ENCODE data around the gene CCDC146.

The CCDC146 gene

DNA sequence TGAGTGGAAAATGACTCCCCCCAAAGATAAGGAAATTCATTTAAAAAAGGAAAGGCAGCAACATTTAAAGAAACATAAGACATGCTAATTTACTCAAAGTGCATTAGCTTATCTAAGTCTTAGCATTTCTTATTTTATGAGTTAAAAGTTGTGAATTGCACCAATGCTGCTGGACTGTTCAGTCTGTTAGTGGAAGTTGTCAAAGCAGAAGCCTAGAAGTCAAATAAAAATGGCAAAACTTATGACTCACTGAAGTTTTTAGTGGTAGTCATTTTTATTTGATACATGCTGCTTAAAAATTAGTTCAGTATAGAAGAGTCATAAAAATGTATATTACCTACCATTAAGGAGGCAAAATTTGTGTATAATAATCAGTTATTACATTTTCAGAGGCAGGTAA, 168.0 kb downstream of the CCDC146 start:
- no peak for DNase-seq (ENCODE audit: low spot score)
- in situ Hi-C loops (cut with MboI; ENCODE audit: low pct_unique_long_range_greater_than_20kb, low sequenced_read_pairs, unreplicated experiment) = no loop called here
- TF ChIP-seq, protein P1, sequence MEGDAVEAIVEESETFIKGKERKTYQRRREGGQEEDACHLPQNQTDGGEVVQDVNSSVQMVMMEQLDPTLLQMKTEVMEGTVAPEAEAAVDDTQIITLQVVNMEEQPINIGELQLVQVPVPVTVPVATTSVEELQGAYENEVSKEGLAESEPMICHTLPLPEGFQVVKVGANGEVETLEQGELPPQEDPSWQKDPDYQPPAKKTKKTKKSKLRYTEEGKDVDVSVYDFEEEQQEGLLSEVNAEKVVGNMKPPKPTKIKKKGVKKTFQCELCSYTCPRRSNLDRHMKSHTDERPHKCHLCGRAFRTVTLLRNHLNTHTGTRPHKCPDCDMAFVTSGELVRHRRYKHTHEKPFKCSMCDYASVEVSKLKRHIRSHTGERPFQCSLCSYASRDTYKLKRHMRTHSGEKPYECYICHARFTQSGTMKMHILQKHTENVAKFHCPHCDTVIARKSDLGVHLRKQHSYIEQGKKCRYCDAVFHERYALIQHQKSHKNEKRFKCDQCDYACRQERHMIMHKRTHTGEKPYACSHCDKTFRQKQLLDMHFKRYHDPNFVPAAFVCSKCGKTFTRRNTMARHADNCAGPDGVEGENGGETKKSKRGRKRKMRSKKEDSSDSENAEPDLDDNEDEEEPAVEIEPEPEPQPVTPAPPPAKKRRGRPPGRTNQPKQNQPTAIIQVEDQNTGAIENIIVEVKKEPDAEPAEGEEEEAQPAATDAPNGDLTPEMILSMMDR (IDR thresholded peaks at IDR 0.05; ENCODE audit: extremely low read depth, insufficient read depth, missing control alignments) = no peak

DNA sequence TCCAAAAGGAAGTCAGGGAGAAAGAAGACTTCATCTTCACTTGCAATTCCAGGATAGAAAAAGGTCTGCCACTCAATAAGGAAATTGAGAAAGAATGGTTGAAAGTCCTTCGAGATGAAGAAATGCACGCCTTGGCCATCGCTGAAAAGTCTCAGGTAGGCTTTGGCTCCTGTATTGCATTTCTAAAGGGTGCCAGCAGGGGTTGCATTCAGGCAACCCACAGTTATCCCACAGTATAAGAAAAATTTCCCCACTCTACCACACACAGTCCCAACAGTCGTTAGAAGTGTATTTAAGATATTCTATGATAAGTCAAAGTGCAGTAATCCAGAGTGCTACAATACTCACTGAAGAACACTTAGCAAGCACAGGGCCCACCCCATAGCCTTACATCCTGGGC, 170.6 kb downstream of the CCDC146 start:
- DNase-seq (ENCODE audit: low spot score) = no peak
- in situ Hi-C loops (cut with MboI; ENCODE audit: low pct_unique_long_range_greater_than_20kb, low sequenced_read_pairs, unreplicated experiment) = no loop called here
- TF ChIP-seq, protein P1 (IDR thresholded peaks at IDR 0.05; ENCODE audit: extremely low read depth, insufficient read depth, missing control alignments) = no peak

DNA sequence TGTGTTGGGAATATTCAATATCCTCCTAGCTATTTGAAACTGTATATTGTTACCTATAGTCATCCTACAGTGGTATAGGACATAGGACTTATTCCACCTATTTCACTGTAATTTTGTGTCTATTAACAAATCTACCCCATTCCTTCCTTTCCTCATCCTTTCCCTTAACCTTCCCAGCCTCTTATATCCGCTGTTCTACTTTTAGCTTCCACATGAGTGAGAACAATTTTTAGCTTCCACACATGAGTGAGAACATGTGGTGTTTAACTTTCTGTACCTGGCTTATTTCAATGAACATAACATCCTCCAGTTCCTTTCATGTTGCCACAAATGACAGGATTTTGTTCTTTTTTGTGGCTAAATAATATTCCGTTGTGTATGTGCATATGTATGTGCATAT, 173.1 kb downstream of the CCDC146 start:
- in situ Hi-C loops (cut with MboI; ENCODE audit: low pct_unique_long_range_greater_than_20kb, low sequenced_read_pairs, unreplicated experiment) = no loop called here
- DNase-seq (ENCODE audit: low spot score) = no peak
- TF ChIP-seq, protein P1 (IDR thresholded peaks at IDR 0.05; ENCODE audit: extremely low read depth, insufficient read depth, missing control alignments) = no peak

DNA sequence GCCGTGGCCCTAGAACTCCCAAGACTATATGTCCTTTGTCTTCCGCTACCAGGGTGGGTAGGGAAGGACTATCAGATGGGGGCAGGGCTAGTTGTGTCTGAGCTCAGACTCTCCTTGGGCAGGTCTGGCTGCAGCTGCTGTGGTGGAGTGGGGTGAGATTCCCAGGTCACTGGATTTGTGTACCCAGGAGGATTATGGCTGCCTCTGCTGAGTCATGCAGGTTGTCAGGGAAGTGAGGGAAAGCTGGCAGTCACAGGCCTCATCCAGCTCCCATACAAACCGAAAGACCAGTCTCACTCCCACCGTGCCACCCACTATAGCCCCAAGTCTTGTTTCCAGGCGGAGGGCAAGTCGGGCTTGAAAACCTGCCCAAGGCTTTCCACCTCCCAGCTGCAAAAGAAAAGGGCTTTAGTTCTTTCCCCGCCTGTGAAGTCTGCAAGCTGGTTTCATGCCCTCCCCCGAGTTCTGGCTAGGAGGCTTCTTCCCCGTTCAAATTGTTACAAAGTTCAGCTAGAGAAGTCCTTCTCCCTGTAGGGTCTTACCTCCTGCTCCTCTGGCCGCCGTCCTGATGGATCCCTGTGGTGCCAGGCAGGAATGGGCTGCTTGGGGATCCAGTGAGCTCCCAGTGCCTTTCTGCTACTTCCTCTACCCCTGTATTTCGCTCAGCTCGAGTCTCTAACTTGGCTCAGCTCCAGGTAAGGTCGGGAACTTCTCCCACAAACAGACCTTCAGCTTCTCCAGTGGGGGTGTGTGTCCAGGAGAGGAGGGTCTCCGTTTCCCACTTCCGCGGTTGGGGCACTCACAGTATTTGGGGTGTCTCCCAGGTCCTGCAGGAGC, 184.0 kb downstream of the CCDC146 start:
- in situ Hi-C loops (cut with MboI; ENCODE audit: low pct_unique_long_range_greater_than_20kb, low sequenced_read_pairs, unreplicated experiment) = no loop called here
- DNase-seq (ENCODE audit: low spot score) = no peak
- TF ChIP-seq, protein P1 (IDR thresholded peaks at IDR 0.05; ENCODE audit: extremely low read depth, insufficient read depth, missing control alignments) = no peak

DNA sequence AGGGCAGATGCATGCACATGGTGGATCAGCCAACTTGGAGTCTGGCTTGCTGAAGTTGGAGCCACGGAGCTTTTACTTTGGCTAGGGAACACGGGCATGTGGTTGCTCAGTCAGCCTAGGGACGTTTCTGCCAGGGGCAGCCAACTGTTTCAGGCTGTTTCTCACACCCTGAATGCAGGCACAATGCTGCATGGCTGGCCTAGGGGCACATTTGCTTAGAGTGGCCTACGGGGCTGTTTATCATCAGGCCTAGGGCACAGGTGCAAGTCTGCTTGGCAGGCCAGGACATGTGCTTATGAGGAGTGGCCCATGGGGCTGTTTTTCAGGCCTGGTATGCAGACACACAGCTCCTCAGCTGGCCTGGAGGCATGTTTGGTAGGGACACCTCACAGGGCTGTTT, 186.4 kb downstream of the CCDC146 start:
- no peak for DNase-seq (ENCODE audit: low spot score)
- TF ChIP-seq, protein P1 (IDR thresholded peaks at IDR 0.05; ENCODE audit: extremely low read depth, insufficient read depth, missing control alignments) = no peak
- in situ Hi-C loops (cut with MboI; ENCODE audit: low pct_unique_long_range_greater_than_20kb, low sequenced_read_pairs, unreplicated experiment) = no loop called here

DNA sequence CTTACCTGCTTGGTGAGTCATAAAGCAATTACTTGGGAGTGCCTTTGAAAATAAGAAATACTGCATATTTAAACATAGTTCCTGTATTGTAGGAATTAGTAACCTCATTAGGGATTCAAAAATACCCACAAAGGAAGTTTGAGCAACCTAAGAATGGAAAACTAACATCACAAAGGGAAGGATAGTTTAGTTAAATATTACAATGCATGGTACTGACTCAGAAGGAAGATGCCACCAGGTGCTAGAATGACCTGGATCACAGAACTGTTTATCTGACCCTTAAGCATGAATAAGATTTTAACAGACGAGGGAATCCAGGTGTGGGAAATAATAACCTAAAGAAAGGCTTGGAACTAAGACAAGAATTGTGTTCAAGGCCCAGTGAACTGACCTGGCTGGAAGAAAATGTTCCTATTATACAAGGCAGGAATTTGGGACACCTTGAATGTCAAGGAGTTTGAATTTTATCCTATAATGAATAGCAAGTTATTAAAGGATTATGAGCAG, 187.4 kb downstream of the CCDC146 start:
- in situ Hi-C loops (cut with MboI; ENCODE audit: low pct_unique_long_range_greater_than_20kb, low sequenced_read_pairs, unreplicated experiment) = no loop called here
- no peak for DNase-seq (ENCODE audit: low spot score)
- TF ChIP-seq, protein P1 (IDR thresholded peaks at IDR 0.05; ENCODE audit: extremely low read depth, insufficient read depth, missing control alignments) = no peak

Measured in GM13977 (cell line).